DMS 273 (cell line): ENCODE measurements around the gene LIN54.
"Not testable (repeated sequence)": the region's sequence is repeated elsewhere in the genome, so short reads cannot be mapped to it uniquely, and the experiment has no call there.

ENCODE experiments used
- DNase-seq: peaks from one replicate; lab custom pipeline; 2025; ENCODE audit not compliant: unreplicated experiment; lab: John Stamatoyannopoulos, UW

LIN54 gene

GRCh38 chr4:83012687-83013419 lies 2.2 kb upstream of the LIN54 start:
- peak; percentile 98 for DNase-seq

DNA sequence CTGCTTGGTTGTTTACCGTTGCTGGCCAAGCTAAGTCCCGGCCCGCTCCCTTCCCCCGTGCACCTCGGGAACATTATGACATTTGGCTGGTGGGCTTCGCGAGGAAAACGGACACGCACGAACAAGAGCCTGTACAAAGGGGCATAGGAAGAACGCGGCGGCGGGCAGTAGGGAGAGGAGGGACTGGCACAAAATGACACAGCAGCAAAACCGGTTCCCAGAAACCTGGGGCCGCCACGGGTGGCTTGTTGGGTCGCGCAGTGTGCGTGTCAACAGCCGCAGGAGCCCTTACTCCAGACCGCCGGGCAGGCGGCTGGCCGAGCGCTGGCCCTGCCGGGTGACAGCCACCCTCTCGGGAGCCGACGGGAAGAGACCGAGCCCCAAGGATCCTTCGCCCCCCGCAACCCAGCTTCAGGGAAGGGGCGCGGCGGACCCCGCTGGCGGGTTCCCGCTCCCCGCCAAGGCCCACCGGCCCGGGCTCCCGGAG lies 1.6 kb upstream of the LIN54 start:
- DNase-seq: peak; percentile 58

DNA sequence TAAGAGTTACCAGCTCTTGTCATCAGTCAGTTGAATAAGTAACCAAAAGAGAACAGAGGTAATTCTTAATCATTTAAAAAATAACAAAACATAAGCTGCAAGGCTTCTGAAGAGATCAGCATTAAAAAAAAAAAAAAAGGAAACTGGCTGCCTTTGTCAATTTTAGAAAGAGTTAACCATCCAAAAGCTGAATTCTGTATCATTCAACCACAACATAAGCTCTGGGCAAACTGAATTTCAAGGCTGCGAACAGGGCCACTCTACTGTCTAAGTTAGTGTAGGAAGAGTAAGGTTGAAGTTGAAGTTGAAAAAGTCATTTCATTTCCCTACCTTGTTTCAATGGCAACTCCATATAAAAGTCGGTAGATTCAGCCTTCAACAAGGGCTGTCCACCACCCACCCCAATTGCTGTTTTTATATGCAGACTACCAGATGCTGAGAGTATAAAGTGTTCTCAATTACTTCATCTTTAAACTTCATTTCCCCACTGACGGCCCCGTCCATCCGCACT lies 1.1 kb upstream of the LIN54 start:
- DNase-seq: no peak

- DNase-seq: peak; percentile 49
Observed at GRCh38 chr4:83010111-83010521, 507 bp downstream of the LIN54 start.

DNA sequence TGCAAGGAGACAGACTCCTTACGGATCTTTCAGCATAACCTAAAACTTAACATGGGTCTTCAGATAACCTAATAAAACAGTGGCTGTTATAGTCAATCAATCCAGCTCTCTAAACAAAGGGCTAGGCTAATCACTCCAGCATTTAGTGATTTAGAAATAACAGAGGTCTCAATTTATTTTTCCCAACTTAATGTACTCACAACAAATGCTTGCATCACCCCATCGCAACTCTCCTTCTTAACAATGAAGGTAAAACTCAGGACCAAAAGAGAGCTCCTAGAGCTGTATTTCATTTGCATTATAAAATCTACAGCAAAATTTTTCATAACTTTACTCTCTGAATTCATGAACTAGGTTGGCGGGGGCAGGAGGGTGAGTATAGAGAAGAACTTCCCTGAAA lies 1.1 kb downstream of the LIN54 start:
- no peak for DNase-seq

GRCh38 chr4:83003044-83003791 lies 7.4 kb downstream of the LIN54 start:
- DNase-seq: not testable (repeated sequence)

GRCh38 chr4:83002329-83002728 lies 8.3 kb downstream of the LIN54 start:
- DNase-seq: no peak

DNA sequence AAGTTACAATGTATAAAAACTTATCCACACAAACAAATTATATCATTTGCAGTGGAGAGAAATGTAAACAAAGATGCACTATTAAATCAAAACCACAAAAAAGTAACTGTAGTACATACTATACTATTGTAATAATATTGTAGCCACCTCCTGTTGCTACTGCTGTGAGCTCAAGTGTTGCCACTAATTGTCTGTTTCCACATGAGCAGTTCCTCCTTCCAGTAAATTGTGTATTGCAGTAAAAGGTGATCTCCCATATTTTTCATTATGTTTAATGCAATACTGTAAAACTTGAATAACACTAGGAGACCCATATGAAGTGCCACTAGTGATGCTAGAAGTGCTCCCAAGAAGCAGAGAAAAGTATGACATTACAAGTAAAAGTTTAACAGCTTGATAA lies 11.7 kb downstream of the LIN54 start:
- peak; percentile 12 for DNase-seq

DNA sequence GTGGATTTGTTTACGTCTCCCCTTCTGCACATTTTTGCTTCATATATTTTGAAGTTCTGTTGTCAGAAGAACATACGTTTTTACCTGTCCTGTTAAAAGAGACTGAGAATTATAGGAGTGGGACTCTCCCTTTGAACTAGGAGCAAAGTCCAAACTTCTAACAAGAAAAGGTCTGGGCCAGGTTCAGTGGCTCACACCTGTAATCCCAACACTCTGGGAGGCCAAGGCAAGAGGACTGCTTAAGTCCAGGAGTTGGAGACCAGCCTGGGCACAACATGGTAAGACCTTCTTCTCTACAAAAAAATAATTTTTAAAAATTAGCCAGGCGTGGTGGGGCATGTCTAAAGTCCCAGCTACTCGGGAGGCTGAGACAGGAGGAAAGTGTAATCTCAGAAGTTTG lies 15.8 kb downstream of the LIN54 start:
- no peak for DNase-seq

GRCh38 chr4:82989575-82990429 lies 20.8 kb downstream of the LIN54 start:
- DNase-seq: no peak

- no peak for DNase-seq
Observed at GRCh38 chr4:82988323-82988832, 22.2 kb downstream of the LIN54 start.

DNA sequence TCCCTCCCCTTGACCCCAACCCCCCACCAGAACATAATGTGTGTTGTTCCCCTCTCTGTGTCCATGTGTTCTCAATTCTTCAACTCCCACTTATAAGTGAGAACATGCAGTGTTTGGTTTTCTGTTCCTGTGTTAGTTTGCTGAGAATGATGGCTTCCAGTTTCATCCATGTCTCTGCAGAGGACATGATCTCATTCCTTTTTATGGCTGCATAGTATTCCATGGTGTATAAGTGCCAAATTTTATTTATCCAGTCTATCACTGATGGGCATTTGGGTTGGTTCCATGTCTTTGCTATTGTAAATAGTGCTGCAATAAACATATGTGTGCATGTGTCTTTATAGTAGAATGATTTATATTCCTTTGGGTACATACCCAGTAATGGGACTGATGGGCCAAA lies 23.1 kb downstream of the LIN54 start:
- not testable (repeated sequence) for DNase-seq

GRCh38 chr4:82984459-82984858 lies 26.2 kb downstream of the LIN54 start:
- peak; percentile 58 for DNase-seq

DNA sequence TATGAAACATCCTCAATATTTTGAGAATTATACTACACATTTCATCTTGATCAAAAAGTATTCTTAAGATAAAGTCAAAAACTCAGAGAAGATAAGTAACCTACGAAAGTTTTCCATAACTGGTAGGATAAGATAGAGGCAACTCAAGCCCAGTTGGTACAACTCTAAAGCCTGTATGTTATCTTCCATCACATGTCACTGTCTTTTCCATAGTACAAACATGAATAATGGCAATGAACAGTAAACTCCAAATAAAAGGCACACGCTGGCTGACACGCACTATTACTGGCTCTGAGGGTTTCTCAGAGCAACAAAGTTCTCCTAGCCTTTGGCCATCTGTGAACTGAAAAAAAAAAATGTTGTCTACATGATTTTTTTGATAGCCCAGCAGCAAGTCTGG lies 27.2 kb downstream of the LIN54 start:
- DNase-seq: no peak

DNA sequence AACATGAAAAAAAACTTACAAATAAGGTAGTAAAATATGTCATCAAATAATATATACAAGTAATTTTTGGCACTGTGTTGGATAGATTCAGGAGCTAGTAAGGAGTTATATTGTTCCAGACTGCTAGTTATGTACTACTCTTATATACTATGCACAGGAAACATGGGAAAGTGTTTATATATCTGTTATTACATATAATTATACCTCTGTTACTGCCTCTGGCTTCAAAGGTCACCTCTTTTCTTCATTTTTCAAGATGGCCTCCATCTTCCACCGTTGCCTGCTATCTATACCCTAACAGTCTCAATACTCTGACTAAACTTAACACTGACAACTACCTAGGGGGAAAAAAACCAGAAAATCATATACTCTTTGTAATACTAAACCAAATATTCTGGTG lies 29.5 kb downstream of the LIN54 start:
- no peak for DNase-seq

DNA sequence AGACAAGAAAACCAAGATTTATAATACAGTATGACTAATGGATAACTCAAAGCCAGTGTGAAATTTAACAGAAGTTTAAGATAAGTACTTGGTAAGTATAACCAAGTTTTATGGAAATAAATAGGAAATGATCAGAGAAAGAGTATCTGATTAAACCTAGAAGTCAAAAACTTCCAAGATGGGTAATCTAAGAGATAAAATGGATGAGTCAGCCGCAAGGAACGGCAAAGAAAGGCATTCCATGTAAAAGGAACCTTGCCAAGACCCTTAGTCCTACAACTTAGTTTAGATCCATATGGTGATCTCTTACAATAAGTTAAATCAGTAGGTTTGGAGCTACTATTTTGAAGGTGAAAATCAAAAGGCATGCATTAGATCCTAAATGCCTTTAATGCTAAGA lies 34.8 kb downstream of the LIN54 start:
- no peak for DNase-seq

DNA sequence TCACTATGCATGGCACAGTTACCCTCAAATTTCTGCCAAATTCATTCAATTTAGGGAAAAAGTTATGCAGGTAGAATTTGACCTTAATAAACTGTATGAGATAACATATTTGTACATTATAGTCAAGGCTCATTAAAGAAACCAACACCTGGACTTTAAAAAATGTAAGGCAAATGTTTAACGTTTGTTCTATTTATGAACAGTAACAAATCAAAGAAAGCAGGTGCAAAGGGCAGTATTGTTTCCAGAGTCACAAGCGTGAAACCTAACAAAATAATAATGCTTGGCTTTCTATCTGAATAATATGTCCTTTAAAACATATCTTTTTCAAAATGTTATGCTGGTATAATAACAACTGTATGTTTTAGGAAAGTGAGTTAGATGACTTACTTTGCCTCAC lies 41.2 kb downstream of the LIN54 start:
- no peak for DNase-seq

GRCh38 chr4:82968972-82969371 lies 41.7 kb downstream of the LIN54 start:
- no peak for DNase-seq

DNA sequence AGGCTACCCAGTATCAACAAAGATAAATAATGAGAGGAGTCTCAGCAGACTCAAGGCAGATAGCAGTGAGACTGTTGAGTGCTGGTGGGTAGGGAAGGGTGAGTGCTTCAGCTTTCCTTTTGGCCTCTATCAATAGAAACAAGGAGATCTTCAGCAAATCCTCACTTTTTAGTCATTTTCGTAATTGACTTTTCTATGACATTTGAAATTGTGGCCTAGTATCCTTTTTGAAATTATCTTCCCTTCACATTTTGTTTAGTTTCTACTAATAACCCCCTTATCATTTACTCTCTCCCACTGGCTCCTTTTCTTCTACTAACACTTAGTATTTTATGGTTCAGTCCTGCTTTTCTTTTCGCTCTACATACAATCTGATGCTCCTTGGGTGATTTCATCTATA lies 44.9 kb downstream of the LIN54 start:
- DNase-seq: no peak

- DNase-seq: no peak
Observed at GRCh38 chr4:82957045-82957444, 53.6 kb downstream of the LIN54 start.

DNA sequence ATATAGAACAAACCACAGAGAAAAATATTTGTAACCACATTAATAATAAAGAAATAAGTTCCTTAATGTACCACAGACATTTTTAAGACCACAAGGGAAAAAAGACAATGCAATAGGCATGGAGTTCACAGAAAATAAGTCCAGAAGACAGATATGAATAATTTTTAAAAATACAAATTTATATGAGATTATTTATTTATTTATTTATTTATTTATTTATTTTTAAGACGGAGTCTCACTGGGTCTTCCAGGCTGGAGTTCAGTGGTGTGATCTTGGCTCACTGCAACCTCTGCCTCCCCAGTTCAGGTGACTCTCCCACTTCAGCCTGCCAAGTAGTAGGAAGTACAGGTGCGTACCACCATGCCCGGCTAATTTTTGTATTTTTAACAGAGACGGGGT lies 56.4 kb downstream of the LIN54 start:
- no peak for DNase-seq
